Measurements from ENCODE around the gene RBM18. TPM values are rescaled to one million over a fixed set of nuclear protein-coding genes. Genes with fewer than 3 reads are reported as not detected.

Gene RBM18
- total RNA-seq, 2 experiments from 2014 or later: 22.3 to 28.6 TPM

GRCh38 chr9:122213102-122213588 lies 51.5 kb downstream of the RBM18 start:
- CTCF ChIA-PET: interaction anchor here (0.6 kb wide), 1 partner anchor 24 kb away, joined by 3 read pairs; no protein-coding TSS in a partner anchor

GRCh38 chr9:122212473-122213004 lies 52.1 kb downstream of the RBM18 start:
- Mint-ChIP-seq H3K27ac (no peak overlapping the region), H3K36me3 (ENCODE audit: low read depth) (no peaks in the 10 kb centered on the region), H3K9me3 (ENCODE audit: low read depth) (no peaks in the 10 kb centered on the region), H3K4me1 (peaks cover 2% of the 10 kb centered on the region), H3K27me3 (peaks cover 51% of the 10 kb centered on the region), H3K4me3 (no peak overlapping the region)
- ChIA-PET POLR2A (no interaction called here), CTCF (interaction anchor here (0.6 kb wide), 1 partner anchor 23 kb away, joined by 3 read pairs; no protein-coding TSS in a partner anchor)
- DNase-seq: no peak
- no peak for ATAC-seq
- intact Hi-C loops (cut with DNase I, micrococcal nuclease): no loop called here

More at GRCh38 chr9:122213102-122213588, 51.5 kb downstream of the RBM18 start:
- H3K27me3 Mint-ChIP-seq: peaks cover 57% of the 10 kb centered on the region
- no peaks in the 10 kb centered on the region for H3K36me3 Mint-ChIP-seq (ENCODE audit: low read depth)
- no peaks in the 10 kb centered on the region for H3K9me3 Mint-ChIP-seq (ENCODE audit: low read depth)
- no peak for DNase-seq
- POLR2A ChIA-PET: no interaction called here
- H3K4me3 Mint-ChIP-seq: peak overlapping the region; percentile 10
- no peak overlapping the region for H3K27ac Mint-ChIP-seq
- ATAC-seq: no peak
- peaks cover 4% of the 10 kb centered on the region for H3K4me1 Mint-ChIP-seq
- intact Hi-C loops (cut with DNase I, micrococcal nuclease): no loop called here

GRCh38 chr9:122209451-122209850 lies 55.2 kb downstream of the RBM18 start:
- Mint-ChIP-seq H3K27ac (no peak overlapping the region), H3K36me3 (ENCODE audit: low read depth) (no peaks in the 10 kb centered on the region), H3K4me1 (peaks cover 2% of the 10 kb centered on the region), H3K27me3 (peaks cover 34% of the 10 kb centered on the region), H3K9me3 (ENCODE audit: low read depth) (no peaks in the 10 kb centered on the region), H3K4me3 (no peak overlapping the region)
- CTCF ChIA-PET: interaction anchor here (0.6 kb wide), 1 partner anchor 20 kb away, joined by 4 read pairs; no protein-coding TSS in a partner anchor
- ATAC-seq (no peak), DNase-seq (no peak)
- intact Hi-C loops (cut with DNase I, micrococcal nuclease): no loop called here
- POLR2A ChIA-PET: no interaction called here

DNA sequence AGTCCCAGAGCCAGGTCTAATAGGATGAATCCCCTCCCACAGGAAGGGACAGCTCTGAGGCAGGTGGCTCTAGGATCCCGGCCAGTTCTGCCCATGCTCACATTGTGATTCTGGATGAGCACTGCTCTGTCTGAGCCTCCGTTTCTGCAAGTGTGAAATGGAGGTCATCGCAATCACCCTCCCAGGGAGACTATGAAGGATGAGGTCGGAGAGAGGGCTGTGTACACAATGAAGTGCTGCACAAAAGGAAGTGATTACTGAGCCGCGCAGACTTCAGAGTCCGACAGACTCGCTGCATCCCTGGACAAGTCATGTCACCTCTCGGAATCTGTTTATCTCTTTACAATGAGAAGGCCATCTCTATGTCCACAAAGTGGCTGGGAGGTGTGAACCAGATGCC lies 57.5 kb downstream of the RBM18 start:
- intact Hi-C loops (cut with DNase I, micrococcal nuclease): no loop called here
- ChIA-PET CTCF (interaction anchor here (0.6 kb wide), 1 partner anchor 55 kb away, joined by 3 read pairs; no protein-coding TSS in a partner anchor), POLR2A (no interaction called here)
- ATAC-seq (no peak), DNase-seq (no peak)
- Mint-ChIP-seq H3K4me1 (no peaks in the 10 kb centered on the region), H3K36me3 (ENCODE audit: low read depth) (no peaks in the 10 kb centered on the region), H3K4me3 (no peak overlapping the region), H3K9me3 (ENCODE audit: low read depth) (no peaks in the 10 kb centered on the region), H3K27me3 (peaks cover 17% of the 10 kb centered on the region), H3K27ac (no peak overlapping the region)

DNA sequence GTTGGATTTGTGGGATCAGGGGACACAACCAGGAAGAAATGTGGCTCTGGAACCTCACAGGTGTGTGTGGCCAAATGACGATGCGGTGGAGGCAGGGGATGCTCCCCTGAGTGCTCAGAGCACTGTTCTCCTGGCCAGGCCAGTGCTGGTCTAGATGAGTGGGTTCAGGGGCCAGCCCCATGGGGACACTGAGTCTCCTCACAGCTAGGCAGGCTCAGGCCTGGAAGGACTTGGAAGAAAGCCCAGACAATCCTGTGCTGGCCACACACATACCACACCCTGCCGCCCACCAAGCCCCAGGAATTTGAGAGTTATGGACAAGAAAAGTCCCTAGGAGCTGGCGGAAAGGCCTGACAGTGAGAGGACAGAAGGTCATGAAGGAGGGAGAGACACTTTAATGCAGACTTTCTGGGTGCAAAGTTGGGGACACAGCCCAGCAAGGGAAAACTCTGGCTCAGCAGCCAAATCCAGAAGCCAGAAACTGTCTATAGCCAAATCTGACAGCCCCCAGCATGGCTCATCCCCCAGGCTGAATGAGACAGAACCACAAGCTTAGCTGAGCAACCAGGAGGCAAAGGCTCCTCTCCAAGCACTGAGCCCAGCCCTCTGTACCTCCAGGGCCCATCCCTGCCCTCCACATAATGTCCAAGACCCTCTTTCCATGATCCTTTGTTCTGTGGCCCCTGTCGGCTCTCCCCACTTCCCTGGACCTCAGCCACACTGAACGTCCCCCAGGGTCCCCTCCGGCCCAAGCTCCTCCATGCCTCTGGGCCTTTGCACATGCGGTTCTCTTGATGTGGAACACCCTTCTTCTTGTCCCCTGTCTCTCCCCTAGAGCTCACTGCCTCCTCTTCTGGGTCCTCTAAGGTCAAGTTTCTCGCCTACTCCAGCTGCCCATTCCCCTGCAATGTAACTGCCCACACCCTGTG lies 58.3 kb downstream of the RBM18 start:
- Mint-ChIP-seq H3K36me3 (ENCODE audit: low read depth) (no peaks in the 10 kb centered on the region), H3K27me3 (peaks cover 10% of the 10 kb centered on the region), H3K4me3 (no peak overlapping the region), H3K27ac (no peak overlapping the region), H3K9me3 (ENCODE audit: low read depth) (no peaks in the 10 kb centered on the region), H3K4me1 (no peaks in the 10 kb centered on the region)
- ATAC-seq (no peak), DNase-seq (no peak)
- CTCF ChIA-PET: interaction anchor here (0.5 kb wide), 1 partner anchor 544 kb away, joined by 3 read pairs; no protein-coding TSS in a partner anchor
- intact Hi-C loops (cut with DNase I, micrococcal nuclease): no loop called here
- POLR2A ChIA-PET: interaction anchor here (0.6 kb wide), 1 partner anchor 1983 kb away, joined by 4 read pairs; no protein-coding TSS in a partner anchor

DNA sequence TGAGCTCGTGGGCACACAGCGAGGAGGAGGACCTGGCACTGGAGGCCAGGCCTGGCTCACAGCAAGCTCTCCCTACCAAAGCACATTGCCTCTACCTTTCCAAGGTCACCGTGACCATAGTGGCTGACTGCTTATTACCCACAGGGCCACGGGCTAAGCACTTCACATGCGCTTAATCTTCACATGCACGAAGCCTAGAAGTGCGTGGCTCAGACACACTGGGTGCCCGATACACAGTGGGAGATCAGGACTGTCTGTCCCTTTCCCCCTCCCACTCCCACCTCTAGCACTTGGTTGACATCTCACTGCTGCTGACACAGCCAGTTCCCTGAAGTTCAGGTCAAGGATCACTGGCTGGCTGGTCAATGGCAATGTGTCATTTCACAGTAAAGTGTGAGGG lies 59.5 kb downstream of the RBM18 start:
- Mint-ChIP-seq H3K4me1 (no peaks in the 10 kb centered on the region), H3K9me3 (ENCODE audit: low read depth) (no peaks in the 10 kb centered on the region), H3K4me3 (no peak overlapping the region), H3K27me3 (peaks cover 4% of the 10 kb centered on the region), H3K27ac (no peak overlapping the region), H3K36me3 (ENCODE audit: low read depth) (no peaks in the 10 kb centered on the region)
- ATAC-seq (no peak), DNase-seq (no peak)
- intact Hi-C loops (cut with DNase I, micrococcal nuclease): no loop called here
- ChIA-PET POLR2A (no interaction called here), CTCF (no interaction called here)

DNA sequence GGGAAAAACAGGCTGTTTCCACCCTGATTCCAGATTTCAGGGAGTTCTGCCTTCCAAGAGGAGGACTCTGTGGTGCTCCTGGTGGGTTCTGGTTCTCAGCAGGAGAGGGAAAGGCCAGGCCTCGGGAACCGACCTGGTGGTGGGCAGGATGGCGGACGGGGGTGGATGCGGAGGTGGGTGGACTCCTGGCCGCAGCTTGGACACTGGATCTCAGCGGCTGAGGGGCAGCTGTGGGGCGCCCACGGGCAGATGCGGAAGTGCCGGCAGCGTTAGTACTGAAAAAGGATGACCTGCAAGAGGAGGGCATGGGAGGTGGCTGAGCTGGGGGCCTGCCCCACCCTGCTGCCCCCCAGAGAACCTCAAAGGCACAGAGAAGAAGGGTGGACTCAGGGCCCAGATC lies 60.1 kb downstream of the RBM18 start:
- Mint-ChIP-seq H3K9me3 (ENCODE audit: low read depth) (no peaks in the 10 kb centered on the region), H3K4me3 (no peak overlapping the region), H3K27ac (no peak overlapping the region), H3K4me1 (no peaks in the 10 kb centered on the region), H3K36me3 (ENCODE audit: low read depth) (no peaks in the 10 kb centered on the region), H3K27me3 (peaks cover 2% of the 10 kb centered on the region)
- ChIA-PET CTCF (interaction anchor here (0.7 kb wide), 1 partner anchor 108 kb away, joined by 3 read pairs; no protein-coding TSS in a partner anchor), POLR2A (no interaction called here)
- ATAC-seq: no peak
- DNase-seq: no peak
- intact Hi-C loops (cut with DNase I, micrococcal nuclease): no loop called here

DNA sequence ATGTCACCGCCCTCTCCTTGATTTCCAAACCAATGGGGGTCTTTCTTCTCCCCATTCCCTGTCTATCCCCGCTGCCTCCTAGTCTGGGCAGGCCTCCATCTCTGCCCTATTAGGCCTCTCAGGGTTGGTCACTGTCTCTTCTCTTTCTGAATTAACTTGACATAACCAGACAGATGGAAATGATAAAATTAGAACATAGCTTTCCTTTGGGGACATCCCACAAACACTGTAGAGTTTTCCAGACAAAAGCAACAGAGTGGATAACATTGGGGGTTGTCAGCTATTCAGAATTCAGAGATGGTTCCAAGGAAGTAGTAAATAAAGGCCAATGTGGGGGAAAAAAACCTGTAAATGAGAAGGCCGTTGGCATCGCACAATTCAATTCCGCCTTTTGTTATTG lies 60.6 kb downstream of the RBM18 start:
- POLR2A ChIA-PET: no interaction called here
- Mint-ChIP-seq H3K36me3 (ENCODE audit: low read depth) (no peaks in the 10 kb centered on the region), H3K27ac (no peak overlapping the region), H3K4me3 (no peak overlapping the region), H3K4me1 (no peaks in the 10 kb centered on the region), H3K9me3 (ENCODE audit: low read depth) (no peaks in the 10 kb centered on the region), H3K27me3 (peaks cover 2% of the 10 kb centered on the region)
- CTCF ChIA-PET: interaction anchor here (0.7 kb wide), 1 partner anchor 107 kb away, joined by 3 read pairs; no protein-coding TSS in a partner anchor
- ATAC-seq: no peak
- no peak for DNase-seq
- intact Hi-C loops (cut with DNase I, micrococcal nuclease): no loop called here

GRCh38 chr9:122202111-122202510 lies 62.5 kb downstream of the RBM18 start:
- peaks cover 8% of the 10 kb centered on the region for H3K27me3 Mint-ChIP-seq
- CTCF ChIA-PET: no interaction called here
- POLR2A ChIA-PET: no interaction called here
- ATAC-seq (no peak), DNase-seq (no peak)
- H3K9me3 Mint-ChIP-seq (ENCODE audit: low read depth): no peaks in the 10 kb centered on the region
- H3K36me3 Mint-ChIP-seq (ENCODE audit: low read depth): no peaks in the 10 kb centered on the region
- no peak overlapping the region for H3K27ac Mint-ChIP-seq
- H3K4me1 Mint-ChIP-seq: no peaks in the 10 kb centered on the region
- no peak overlapping the region for H3K4me3 Mint-ChIP-seq
- intact Hi-C loops (cut with DNase I, micrococcal nuclease): no loop called here

- DNase-seq: no peak
- ChIA-PET POLR2A (no interaction called here), CTCF (no interaction called here)
- Mint-ChIP-seq H3K27me3 (peaks cover 9% of the 10 kb centered on the region), H3K9me3 (ENCODE audit: low read depth) (no peaks in the 10 kb centered on the region), H3K36me3 (ENCODE audit: low read depth) (no peaks in the 10 kb centered on the region), H3K4me3 (no peak overlapping the region), H3K27ac (no peak overlapping the region), H3K4me1 (no peaks in the 10 kb centered on the region)
- ATAC-seq: peak; percentile 33
- intact Hi-C loops (cut with DNase I, micrococcal nuclease): no loop called here
These were observed 63.0 kb downstream of the RBM18 start for GRCh38 chr9:122201641-122202040.

DNA sequence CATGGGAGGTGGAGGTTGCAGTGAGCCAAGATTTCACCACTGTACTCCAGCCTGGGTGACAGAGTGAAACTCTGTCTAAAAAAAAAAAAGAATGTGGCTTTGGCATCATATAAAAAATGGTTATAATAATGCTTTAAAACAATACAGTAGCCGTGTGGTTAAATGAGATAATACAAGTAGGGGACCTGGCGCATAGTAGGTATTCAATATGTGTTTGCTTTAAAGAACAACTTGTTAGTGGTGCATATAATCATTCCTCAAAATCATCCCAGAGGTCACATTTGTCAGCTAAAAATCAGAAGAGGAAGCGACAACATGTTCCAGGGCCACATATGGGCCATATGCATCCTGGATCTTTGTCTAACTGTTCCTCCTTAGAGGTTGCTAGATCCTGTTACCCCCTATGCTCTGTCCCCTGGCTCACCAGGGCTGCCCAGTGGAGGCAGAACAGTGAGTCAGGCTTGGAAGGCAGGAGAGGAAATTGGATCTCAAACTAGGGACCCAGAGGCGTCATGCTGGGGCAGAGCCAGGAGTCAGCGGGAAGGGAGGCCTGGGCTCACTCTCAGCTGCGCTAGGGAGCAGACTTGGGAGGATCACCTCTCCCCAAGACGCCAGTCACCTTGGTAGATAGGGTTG lies 63.6 kb downstream of the RBM18 start:
- ATAC-seq (no peak), DNase-seq (no peak)
- POLR2A ChIA-PET: interaction anchor here (0.6 kb wide), 1 partner anchor 331 kb away, joined by 3 read pairs; no protein-coding TSS in a partner anchor
- CTCF ChIA-PET: no interaction called here
- Mint-ChIP-seq H3K36me3 (ENCODE audit: low read depth) (no peaks in the 10 kb centered on the region), H3K9me3 (ENCODE audit: low read depth) (no peaks in the 10 kb centered on the region), H3K4me3 (no peak overlapping the region), H3K27me3 (peaks cover 10% of the 10 kb centered on the region), H3K27ac (no peak overlapping the region), H3K4me1 (no peaks in the 10 kb centered on the region)
- intact Hi-C loops (cut with DNase I, micrococcal nuclease): no loop called here

Data from activated CD4-positive, alpha-beta T cell treated with anti-CD3 and anti-CD28 coated beads for 36 hours (primary cell).